Measurements from ENCODE around the gene NCK1. TPM values are rescaled to one million over a fixed set of nuclear protein-coding genes. Genes with fewer than 3 reads are reported as not detected.

NCK1 gene
- total RNA-seq, 1 experiment from 2014 or later: 24.5 TPM

DNA sequence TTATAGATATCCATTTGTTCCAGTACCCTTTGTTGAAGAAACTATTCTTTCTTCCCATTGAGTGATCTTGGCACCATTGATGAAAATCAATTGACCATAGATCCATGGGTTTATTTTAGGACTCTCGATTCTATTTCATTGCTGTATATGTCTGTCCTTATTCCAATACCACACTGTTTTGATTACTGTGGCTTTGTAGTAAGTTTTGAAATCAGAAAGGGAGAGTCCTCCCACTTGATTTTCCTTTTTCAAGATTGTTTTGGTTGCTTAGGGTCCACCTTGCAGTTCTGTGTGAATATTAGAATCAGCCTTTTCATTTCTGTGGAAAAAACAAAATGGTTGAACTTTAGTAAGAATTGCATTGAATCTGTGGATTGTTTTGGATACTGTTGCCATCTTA, 75.2 kb downstream of the NCK1 start:
- in situ Hi-C loops (cut with HindIII; ENCODE audit: low sequenced_read_pairs): no loop called here
- no peak for DNase-seq (ENCODE audit: low spot score)

DNA sequence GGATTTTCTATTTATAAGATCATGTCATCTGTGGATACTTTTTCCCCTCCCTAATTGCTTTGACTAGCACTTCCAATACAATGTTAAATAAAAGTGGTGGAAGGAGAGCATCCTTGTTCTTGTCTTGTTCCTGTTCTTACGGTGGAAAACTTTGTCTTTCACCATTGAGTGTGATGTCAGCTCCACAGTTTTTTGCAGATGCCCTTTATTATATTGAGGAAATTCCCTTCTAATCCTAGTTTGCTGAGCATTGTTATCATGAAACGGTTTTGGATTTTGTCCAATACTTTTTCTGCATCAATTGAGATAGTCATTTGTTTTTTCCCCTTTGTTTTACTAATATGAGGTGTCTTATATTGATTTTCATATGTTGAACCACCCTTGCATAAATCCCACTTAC, 75.8 kb downstream of the NCK1 start:
- in situ Hi-C loops (cut with HindIII; ENCODE audit: low sequenced_read_pairs): no loop called here
- no peak for DNase-seq (ENCODE audit: low spot score)

DNA sequence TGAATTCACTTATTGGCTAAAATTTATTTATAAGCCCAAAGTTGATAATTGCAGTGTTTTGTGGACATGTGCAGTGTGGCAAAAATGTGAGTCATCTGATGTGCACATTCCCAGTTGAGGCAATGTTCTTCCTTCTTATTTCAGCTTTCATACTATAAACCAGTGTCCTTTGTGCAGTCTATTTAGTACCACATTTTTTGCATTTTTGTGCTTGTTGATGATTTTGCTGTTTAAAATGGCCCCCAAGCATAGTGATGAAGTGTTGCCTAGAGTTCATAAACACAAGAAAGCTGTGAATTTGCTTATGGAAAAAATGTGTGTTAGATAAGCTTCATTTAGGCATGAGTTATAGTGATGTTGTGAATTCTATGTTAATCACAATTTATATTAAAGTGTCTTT, 76.3 kb downstream of the NCK1 start:
- DNase-seq (ENCODE audit: low spot score): no peak
- in situ Hi-C loops (cut with HindIII; ENCODE audit: low sequenced_read_pairs): no loop called here

DNA sequence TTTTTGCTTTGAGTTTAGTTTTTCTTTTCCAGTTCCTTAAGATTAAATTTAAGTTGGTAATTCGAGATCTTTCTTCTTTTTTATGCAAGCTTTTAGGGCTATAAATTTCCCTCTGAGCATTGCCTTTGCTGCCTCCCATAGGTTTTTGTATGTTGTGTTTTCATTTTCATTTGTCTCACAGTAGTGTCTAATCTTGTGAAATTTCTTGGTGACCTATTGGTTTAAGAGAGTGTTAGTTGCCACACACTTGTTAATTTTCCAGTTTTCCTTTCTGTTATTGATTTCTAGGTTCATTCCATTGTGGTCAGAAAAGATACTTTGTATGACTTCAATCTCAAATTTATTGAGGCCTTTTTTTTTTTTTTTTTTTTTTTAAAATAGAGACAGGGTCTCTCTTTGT, 77.5 kb downstream of the NCK1 start:
- in situ Hi-C loops (cut with HindIII; ENCODE audit: low sequenced_read_pairs): no loop called here

DNA sequence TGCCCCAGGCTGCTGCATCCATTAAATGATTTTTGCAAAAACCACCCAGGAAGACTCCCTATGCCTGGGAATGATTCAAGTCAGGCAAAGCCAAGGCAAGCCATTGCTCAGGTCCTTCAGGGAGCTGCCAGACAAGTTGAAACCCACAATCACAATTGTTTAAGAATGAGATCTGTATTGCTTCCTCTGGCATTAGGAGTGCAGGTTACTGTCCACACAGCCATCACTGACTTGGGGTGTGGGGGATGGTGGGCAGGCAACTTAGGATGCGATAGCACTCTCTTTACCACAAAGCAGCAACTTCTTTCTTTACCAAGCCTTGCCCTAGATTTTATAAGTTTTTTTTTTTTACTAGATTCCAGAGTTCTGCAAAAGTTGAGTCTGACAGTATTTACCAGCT, 80.8 kb downstream of the NCK1 start:
- DNase-seq (ENCODE audit: low spot score): no peak
- in situ Hi-C loops (cut with HindIII; ENCODE audit: low sequenced_read_pairs): no loop called here

More for the DNA sequence above, 77.5 kb downstream of the NCK1 start:
- DNase-seq (ENCODE audit: low spot score): no peak

DNA sequence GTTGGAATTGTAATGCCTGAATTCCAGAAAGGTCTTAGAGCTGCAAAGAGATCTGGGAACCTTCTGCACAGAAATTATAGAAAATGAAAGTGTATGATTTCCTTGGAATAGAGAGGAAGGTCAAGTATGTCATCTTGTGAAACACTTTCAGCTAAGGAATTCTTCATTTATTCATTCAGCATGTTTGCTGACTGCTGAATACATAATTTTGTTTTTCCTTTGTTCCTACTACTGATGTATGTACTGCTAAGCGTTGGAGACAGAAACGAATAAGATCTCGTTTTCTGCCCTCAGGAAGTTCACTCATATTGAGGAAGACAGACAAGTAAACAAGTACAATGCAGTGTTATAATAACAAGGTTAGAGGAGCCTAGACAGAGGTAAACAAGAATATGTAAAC, 81.4 kb downstream of the NCK1 start:
- in situ Hi-C loops (cut with HindIII; ENCODE audit: low sequenced_read_pairs): no loop called here
- DNase-seq (ENCODE audit: low spot score): no peak

DNA sequence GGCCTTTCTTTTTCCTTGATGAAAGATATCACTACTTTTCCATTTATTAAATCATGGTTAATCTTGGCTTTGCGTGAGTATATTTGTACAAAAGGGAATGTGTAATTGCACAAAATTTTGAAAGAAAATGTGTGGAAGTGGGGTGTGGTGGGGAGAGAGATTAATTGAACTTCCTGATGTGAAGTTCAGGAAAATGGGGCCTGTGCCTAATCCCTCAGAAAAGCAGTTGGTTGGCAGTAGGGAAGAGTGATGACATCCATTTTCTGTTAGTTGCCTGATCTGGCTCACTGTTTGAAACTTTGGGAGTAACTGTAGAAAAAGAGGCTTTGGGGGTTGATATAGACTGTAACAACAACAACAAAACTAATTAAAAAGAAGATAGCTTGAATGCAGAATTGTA, 85.0 kb downstream of the NCK1 start:
- no peak for DNase-seq (ENCODE audit: low spot score)
- in situ Hi-C loops (cut with HindIII; ENCODE audit: low sequenced_read_pairs): no loop called here

DNA sequence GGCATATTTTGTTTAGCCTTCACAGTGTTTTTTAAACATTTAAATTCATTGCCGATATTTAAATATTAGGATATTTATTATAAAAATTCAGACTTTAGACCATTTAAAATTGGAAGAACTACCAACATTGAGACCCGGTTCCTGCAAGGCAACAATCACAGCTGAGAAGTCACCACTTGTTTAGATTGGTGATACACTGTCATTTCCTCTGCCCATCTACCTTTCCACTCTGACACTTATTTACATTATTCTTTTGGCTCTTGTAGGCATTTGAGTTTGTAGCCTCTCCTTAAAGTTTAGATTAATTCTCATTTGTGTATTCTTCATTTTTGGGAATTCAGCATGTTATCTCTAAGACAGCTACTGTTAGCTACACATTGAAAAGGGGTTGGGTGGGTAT, 85.5 kb downstream of the NCK1 start:
- in situ Hi-C loops (cut with HindIII; ENCODE audit: low sequenced_read_pairs): no loop called here
- no peak for DNase-seq (ENCODE audit: low spot score)

DNA sequence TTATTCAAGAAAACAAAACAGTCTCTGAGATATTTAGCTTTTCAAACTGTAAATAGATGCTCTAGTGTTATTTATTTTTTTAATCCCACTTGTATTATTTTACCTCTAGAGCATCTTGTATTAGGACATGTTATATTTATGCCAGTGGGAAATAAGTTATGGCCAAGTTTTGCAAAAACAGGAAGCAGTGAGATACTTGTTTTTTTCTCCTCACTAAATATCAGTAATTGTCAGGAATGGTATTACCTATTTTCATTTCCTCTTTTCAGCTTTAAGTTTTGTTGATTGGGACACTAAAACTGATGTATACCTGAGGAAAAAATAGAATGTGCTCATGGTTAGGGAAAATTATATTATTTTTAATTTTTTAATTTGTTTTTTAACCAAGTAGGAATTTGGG, 87.1 kb downstream of the NCK1 start:
- no peak for DNase-seq (ENCODE audit: low spot score)
- in situ Hi-C loops (cut with HindIII; ENCODE audit: low sequenced_read_pairs): no loop called here

DNA sequence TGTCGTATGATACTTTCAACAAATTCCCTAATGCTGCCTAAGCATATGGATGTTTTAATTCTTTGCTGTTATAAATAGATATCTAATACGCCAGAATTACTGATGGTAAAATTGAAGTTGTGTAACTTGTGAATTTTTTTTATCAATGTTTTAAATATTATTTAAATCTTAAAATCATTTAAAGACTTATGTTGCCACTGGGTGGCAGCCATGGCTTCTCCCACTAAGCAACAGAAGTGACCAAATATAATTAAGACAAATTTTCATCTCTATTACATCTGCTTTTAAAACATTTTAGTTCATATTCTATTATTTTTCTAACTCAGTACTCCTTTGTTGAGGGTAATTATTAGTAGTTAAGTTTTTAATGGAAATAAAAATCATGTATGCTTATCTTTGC, 87.7 kb downstream of the NCK1 start:
- in situ Hi-C loops (cut with HindIII; ENCODE audit: low sequenced_read_pairs): no loop called here
- no peak for DNase-seq (ENCODE audit: low spot score)

DNA sequence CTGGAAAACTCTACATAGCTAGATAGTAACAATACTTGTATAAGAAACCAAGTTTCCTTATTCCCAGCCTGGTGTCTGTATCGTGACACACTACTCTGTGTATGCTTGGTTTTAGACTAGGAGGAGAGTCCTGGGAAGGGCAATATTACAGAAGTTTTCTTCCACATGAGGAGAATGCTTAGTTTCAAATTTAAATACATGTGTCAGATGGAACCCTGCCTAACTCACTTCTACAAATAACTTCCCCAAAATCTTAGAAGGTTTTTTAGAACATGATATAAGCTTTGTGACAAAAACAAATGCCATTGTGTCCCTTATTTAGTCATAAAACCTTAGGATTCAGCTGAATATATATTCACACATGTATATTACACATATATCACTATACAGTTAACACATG, 88.6 kb downstream of the NCK1 start:
- DNase-seq (ENCODE audit: low spot score): no peak
- in situ Hi-C loops (cut with HindIII; ENCODE audit: low sequenced_read_pairs): no loop called here

DNA sequence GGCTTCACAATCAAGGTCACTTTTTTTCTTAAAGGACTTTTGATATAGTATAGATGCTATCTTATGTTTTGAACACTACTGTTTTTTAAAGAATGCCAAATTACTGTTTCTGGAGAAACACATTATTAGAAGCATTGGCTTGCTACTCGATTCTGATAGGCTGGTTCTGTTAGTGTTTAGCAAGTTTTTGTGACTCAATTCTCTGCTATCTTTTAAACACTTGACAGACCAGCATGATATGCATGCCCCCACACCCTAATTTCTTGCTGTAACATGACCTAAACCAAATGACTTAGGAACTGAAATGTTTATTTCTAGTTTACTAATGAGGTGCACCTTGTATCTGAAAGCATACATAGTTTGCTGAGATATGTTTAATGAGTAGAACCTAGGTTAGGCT, 90.3 kb downstream of the NCK1 start:
- in situ Hi-C loops (cut with HindIII; ENCODE audit: low sequenced_read_pairs): no loop called here
- DNase-seq (ENCODE audit: low spot score): no peak

DNA sequence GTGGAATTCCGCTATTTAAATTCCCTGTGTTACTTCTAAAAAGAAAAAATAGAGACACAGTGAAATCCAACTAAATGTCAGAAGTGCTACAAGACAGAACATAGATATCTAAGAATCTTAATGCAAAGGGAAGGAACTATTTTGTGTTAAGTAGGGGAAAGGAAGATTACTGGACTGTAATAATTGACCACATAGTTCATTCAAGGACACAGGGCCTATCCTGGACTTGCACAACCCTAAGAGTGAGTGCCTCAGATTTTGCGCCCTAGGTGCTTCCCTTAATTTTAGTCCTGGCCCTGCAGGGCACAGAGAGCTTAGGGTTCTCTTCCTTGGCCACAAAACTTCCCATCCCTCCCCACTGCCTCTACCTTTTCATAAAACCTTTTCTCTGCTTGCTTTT, 92.2 kb downstream of the NCK1 start:
- no peak for DNase-seq (ENCODE audit: low spot score)
- in situ Hi-C loops (cut with HindIII; ENCODE audit: low sequenced_read_pairs): no loop called here

DNA sequence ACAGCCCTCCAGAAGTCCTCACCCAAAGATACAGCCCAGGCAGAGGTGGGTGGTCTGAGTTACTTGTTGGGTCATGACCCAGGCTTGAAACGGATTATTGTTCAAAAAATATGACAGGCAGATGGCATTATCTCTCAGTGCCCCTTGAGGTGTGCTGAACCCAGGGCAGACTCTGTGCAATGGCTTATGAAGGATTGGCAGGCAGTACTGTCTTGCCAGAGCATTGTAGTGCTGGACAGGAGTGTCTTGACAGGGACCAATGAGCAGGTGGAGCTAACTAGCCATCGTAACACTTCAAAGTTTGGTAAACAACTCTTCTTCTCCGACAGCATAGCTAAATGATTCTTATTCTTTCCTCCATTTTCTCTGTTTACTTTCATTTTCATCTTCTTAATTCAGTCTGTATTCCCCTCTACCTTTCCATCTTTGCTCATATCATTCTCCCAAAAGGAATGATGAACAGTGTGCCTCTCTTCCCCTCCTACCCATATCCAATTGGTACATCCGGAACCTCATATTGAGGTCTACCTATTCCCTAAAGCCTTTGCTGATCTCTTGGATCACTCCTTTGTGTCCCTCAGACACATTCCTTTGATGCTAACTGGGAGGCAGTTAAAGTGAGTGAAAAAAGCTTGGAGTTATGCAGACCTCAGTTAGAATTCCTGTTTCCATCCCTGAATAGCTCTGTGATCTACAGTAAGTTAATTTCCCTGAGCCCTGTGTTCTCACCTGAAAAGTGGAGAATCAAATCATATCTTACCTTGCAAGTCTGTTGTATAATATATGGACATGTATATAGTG, 93.2 kb downstream of the NCK1 start:
- in situ Hi-C loops (cut with HindIII; ENCODE audit: low sequenced_read_pairs): no loop called here
- no peak for DNase-seq (ENCODE audit: low spot score)

DNA sequence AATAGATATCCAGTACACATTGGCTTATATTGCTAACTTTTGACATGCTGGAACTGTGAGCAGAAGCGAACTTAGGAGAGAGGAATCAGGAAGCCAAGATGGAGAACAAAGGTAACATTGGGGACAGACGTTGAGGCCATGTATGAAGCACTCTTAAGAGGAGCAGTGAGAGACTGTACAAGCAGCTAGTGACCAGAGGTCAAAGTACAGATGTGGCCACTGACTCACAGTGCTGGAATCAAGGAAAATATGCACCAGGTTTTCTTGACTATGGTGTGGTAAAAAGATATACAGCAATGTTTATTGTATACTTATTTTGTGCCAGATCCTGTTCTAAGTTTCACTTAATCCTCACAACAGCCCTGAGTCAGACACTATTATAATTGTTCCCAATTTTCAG, 93.8 kb downstream of the NCK1 start:
- no peak for DNase-seq (ENCODE audit: low spot score)
- in situ Hi-C loops (cut with HindIII; ENCODE audit: low sequenced_read_pairs): no loop called here

DNA sequence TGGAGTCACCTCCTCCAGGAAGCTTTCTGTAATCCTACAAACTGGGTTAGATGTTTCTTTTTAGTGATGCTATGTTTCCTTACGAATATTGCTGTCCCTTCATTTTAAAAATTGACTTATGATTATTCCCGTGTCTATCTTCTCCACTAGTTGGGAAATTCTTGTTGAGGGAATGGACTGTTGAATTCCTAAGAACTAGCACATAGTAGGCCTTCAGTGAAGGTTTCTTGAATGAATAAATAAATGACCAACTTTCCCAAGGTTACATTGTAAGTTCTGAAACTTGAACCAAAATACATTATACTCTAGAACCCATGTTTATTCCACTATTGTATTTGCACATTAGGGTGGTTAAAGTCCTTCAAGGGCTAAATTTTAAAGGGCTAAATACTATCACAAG, 95.0 kb downstream of the NCK1 start:
- in situ Hi-C loops (cut with HindIII; ENCODE audit: low sequenced_read_pairs): no loop called here
- no peak for DNase-seq (ENCODE audit: low spot score)

DNA sequence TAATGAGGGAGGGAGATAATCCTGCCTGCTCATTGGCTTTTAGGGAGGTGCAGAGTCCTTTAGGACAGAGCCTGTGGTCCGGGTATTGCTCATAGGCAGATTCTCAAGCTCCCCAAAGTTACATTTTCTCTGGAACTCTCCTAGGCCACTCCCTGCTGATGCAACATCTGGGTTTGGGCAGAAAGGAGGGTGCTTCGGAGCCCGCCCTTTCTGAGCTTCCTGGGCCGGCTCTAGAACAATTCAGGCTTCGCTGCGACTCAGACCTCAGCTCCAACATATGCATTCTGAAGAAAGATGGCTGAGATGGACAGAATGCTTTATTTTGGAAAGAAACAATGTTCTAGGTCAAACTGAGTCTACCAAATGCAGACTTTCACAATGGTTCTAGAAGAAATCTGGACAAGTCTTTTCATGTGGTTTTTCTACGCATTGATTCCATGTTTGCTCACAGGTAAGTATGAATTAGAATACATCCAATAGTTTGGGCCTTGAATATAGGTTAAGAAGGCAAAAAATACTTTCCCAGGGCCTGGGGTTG, 95.8 kb downstream of the NCK1 start, which contains the start of gene IL20RB:
Gene IL20RB (plus strand): TSS at position 233 of the 538 bp plus-strand sequence. CDS start 131 bp downstream, at position 364.
- in situ Hi-C loops (cut with HindIII; ENCODE audit: low sequenced_read_pairs): no loop called here
- no peak for DNase-seq (ENCODE audit: low spot score)

DNA sequence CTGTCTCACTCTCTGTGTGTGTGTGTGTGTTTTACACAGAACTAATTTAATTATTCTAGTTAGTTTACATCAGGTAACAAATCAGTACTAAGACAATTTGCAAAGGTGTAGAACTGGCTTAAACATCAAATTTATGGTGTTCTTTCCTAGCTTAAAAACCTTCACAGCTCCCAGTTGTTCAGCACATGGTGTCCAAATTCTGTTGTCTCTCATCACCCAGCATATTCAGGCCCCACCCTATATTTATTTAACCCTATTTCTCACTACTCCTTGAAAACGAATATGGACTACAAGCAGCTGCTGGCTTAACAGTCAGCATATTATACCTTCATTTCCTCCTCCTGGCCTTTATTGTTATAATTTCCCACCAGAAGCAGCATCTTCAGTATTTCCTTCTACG, 96.9 kb downstream of the NCK1 start:
- no peak for DNase-seq (ENCODE audit: low spot score)
- in situ Hi-C loops (cut with HindIII; ENCODE audit: low sequenced_read_pairs): no loop called here

DNA sequence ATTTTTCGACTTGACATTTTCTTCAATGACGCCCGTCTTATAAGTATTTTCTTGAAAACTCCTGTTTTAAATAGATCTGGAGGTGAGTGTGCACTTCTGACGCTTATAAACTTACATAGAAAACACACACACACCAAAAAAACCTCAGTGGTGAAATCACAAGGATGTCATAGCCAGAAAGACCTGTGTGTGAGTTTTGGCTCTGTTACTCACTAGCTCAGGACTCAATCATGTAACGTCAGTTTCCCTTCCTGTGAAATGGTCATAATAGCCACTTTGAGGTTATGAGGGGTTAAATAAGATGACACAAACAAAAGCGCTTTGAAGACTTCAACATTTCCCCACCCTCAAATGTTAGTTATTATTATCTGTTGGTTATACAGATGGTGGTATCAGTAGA, 97.6 kb downstream of the NCK1 start:
- DNase-seq (ENCODE audit: low spot score): no peak
- in situ Hi-C loops (cut with HindIII; ENCODE audit: low sequenced_read_pairs): no loop called here

DNA sequence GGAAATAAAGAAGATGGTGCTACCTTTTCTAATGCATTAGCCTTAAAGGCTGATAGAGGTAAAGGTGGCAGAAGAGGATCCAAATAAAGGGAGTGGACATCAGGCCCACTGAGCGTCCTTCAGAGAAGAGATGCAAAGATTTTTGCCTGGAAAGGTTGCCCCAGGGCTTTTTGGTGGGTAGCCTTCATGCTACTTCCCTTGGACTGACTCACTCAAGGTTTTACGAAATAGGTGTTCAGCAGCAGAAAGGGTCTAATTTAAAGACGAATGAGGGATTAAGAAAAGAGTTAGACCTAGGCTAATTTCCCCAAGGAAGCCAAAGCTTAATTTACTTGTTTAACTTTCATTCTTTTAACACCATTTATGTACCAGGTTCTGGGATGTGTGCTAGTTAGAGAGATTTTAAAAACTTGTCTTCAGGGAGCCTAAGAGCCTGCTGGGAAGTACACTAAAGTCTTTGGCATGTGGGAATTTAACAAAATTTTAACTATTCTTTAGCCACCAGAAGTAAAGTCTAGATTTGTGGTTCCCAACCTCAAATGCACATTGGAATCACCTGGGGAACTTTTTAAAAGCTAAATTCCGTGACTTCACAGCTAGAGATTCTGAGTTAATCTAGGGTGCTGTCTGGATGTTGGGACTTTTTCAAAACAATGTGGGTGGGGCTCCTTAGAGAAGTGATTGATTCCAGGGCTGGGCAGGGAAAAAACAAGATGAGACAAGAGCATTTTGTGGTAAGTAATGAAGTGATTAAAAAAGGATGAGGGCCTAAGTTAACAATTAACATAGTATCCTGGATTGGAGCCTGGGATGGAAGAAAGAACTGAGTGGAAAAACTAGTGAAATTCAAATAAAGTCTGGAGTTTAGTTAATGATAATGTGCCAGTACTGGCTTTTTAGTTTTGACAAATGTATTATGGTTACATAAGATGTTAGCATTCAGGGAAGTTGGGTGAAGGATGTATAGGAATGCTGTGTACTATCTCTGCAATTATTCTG, 99.1 kb downstream of the NCK1 start:
- DNase-seq (ENCODE audit: low spot score): no peak

More for the DNA sequence above, 99.1 kb downstream of the NCK1 start:
- in situ Hi-C loops (cut with HindIII; ENCODE audit: low sequenced_read_pairs): no loop called here

All from G401 (cell line).